Natural killer cell (primary cell): ENCODE results near the gene SLC41A3. TPM values are rescaled to one million over a fixed set of nuclear protein-coding genes. Genes with fewer than 3 reads are reported as not detected.

Experiments used
- ATAC-seq, 3 donors: fragments of 150-1000 bp in 2 of 3; fragments of 200-7000 bp in 1 of 3; cut with Tn5 transposase; 1 replicate in 1 of 3; 2 replicates in 2 of 3; pipeline ENCODE4 v1.10.0; 2021; ENCODE audit warnings: mild to moderate bottlenecking in 2 of 3, moderate library complexity in 2 of 3
- DNase-seq, 2 donors: peaks; one replicate each; pipeline versions ENCODE4 v3.0.0 to v3.0.0-alpha.2; 2013 to 2021; ENCODE audit warnings: mixed read lengths in 1 of 2
- H3K27ac ChIP-seq: one replicate; pipeline ENCODE4 v1.5.1; 2013; ENCODE audit warnings: mild to moderate bottlenecking, low read length
- H3K27me3 ChIP-seq: one replicate; pipeline ENCODE4 v1.6.1; 2013; ENCODE audit warnings: low read length; ENCODE audit not compliant: control insufficient read depth, insufficient read depth
- H3K36me3 ChIP-seq: one replicate; pipeline ENCODE4 v1.6.1; 2013; ENCODE audit warnings: low read length; ENCODE audit not compliant: control insufficient read depth, insufficient read depth
- H3K4me1 ChIP-seq: one replicate; pipeline ENCODE4 v1.6.1; 2013; ENCODE audit warnings: low read length; ENCODE audit not compliant: control insufficient read depth, insufficient read depth
- H3K4me3 ChIP-seq: one replicate; pipeline ENCODE4 v1.5.1; 2013; ENCODE audit warnings: low read length
- H3K9me3 ChIP-seq: one replicate; pipeline ENCODE4 v1.6.1; 2013; ENCODE audit warnings: low read length; ENCODE audit not compliant: control insufficient read depth, insufficient read depth
- H3K27ac Mint-ChIP-seq, 2 donors: one replicate each; pipeline ENCODE4 v1.8.0; 2022; ENCODE audit warnings: mild to moderate bottlenecking in 2 of 2, mixed read lengths in 2 of 2, moderate library complexity in 1 of 2
- H3K27me3 Mint-ChIP-seq, 2 donors: one replicate each; pipeline ENCODE4 v1.8.0; 2022; ENCODE audit warnings: low read depth in 2 of 2, mixed read lengths in 2 of 2
- H3K36me3 Mint-ChIP-seq: one replicate; pipeline ENCODE4 v1.8.0; 2022; ENCODE audit warnings: mixed read lengths
- H3K4me1 Mint-ChIP-seq, 2 donors: one replicate each; pipeline ENCODE4 v1.8.0; 2022; ENCODE audit warnings: mixed read lengths in 2 of 2
- H3K4me3 Mint-ChIP-seq: one replicate; pipeline ENCODE4 v1.8.0; 2022; ENCODE audit warnings: mild to moderate bottlenecking, moderate library complexity, mixed read lengths
- H3K9me3 Mint-ChIP-seq, 2 donors: one replicate each; pipeline ENCODE4 v1.8.0; 2022; ENCODE audit warnings: mixed read lengths in 2 of 2
- WGBS: methylation state at CpG from one replicate; pipeline ENCODE4 v1.1.7; 2013; ENCODE audit warnings: missing lambda C conversion rate; ENCODE audit not compliant: insufficient coverage; 5-methylcytosine and 5-hydroxymethylcytosine counted together
- intact Hi-C: fragments of 100-400 bp; cut with micrococcal nuclease; formaldehyde crosslinking; loops from one replicate; pipeline ENCODE4 v1.14.2; 2022
- total RNA-seq, 4 donors: library from RNA; stranded (reverse); fragments of 120-200 nt in 1 of 4; gene quantifications; one replicate each; pipeline versions ENCODE4 v1.2.3 to v1.2.4, GENCODE V29; 2013 to 2022
- TF ChIP-seq, protein P1 (sequence below): fragments of 200-600 bp; IDR thresholded peaks from one replicate; pipeline ENCODE4 v1.8.0; 2022; ENCODE audit warnings: antibody characterized with exemption

Gene SLC41A3
- total RNA-seq, 3 donors from 2014 or later (not counting 1 experiment from before 2014, with no cell fraction given) = 24.2 to 29.6 (median 27.1) TPM

DNA sequence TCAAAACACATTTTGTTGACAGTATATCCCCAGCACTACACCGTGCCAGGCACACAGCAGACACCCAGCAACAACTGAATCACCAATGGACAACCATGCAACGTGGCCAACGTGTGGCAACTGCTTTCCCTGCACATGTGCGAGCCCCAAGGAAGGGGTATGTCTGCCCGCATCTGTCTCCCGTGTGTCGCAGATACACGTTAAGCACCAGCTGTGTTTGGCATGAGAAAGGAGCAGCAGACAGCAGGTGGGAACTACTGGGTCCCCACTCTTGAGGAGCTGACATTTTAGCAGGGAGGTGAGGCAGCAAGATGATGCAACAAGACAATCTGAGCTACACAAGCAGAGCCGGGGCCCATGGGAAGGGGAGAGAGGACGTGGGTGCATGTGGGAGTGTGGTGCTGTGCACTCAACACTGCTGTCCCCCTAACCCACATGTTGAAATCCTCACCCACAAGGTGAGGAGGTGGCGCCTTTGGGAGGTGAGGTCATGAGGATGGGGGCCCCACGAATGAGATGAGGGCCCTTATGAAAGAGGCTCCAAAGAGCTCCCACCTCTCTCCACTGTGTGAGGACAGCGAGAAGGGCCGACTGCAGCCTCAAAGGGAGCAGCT, 58.7 kb downstream of the SLC41A3 start:
- ATAC-seq (no peak), DNase-seq (no peak)
- no peak overlapping the region for H3K27ac ChIP-seq
- WGBS = 90% methylated on average over 11 of the region's 14 CpGs
- TF ChIP-seq, protein P1, sequence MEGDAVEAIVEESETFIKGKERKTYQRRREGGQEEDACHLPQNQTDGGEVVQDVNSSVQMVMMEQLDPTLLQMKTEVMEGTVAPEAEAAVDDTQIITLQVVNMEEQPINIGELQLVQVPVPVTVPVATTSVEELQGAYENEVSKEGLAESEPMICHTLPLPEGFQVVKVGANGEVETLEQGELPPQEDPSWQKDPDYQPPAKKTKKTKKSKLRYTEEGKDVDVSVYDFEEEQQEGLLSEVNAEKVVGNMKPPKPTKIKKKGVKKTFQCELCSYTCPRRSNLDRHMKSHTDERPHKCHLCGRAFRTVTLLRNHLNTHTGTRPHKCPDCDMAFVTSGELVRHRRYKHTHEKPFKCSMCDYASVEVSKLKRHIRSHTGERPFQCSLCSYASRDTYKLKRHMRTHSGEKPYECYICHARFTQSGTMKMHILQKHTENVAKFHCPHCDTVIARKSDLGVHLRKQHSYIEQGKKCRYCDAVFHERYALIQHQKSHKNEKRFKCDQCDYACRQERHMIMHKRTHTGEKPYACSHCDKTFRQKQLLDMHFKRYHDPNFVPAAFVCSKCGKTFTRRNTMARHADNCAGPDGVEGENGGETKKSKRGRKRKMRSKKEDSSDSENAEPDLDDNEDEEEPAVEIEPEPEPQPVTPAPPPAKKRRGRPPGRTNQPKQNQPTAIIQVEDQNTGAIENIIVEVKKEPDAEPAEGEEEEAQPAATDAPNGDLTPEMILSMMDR = no peak
- no peaks in the 10 kb centered on the region for H3K27me3 ChIP-seq
- Mint-ChIP-seq H3K9me3 (peaks cover 2 to 4% of the 10 kb centered on the region in 2 donors), H3K27me3 (no peaks in the 10 kb centered on the region), H3K36me3 (peaks cover 11% of the 10 kb centered on the region), H3K4me1 (peaks cover 16 to 25% of the 10 kb centered on the region in 2 donors), H3K27ac (peak overlapping the region; percentile 62 to 75), H3K4me3 (no peak overlapping the region)
- H3K4me3 ChIP-seq = no peak overlapping the region
- intact Hi-C loops = no loop called here
- peaks cover 17% of the 10 kb centered on the region for H3K4me1 ChIP-seq
- H3K36me3 ChIP-seq = no peaks in the 10 kb centered on the region
- peaks cover 9% of the 10 kb centered on the region for H3K9me3 ChIP-seq

DNA sequence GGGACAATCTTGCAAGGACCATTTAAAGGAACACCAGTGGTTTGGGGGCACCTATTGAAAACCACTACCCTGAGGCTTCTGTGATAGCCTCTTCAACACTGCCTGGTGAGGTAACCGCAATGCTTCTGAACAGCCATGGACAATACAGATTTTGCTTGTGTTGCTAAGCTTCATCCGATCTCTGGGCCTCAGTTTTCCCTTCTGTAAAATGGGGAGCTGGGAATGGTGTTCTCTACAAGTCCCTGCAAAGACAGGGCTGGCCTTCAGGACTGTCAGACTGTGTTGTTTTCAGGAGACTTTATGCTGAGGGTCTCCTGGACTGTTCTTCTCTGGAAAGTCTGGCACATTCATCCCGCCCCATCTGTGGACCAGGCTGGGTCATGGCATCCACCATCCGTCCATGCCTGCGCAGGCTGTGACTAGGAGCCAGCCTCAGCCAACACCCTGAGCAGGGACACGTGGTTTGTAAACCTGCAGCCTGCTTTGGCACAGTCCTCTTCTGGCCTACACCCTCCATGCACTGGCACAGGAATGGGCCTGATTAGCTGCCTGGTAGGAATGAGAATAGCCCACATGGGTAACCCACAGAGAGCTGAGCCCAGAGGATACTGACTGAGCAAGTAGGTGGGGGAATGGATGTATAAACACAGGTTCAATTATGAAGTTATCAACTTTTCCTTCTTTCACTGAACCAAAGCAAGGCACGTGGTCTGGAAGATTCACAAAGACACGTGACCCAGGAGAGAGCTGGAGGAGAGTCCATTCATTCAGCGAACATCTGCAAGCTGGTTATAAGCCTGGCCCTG, 59.7 kb downstream of the SLC41A3 start:
- H3K36me3 Mint-ChIP-seq = peaks cover 11% of the 10 kb centered on the region
- Histone ChIP-seq H3K36me3 (no peaks in the 10 kb centered on the region), H3K27me3 (no peaks in the 10 kb centered on the region), H3K4me1 (peaks cover 17% of the 10 kb centered on the region), H3K9me3 (peaks cover 9% of the 10 kb centered on the region), H3K4me3 (no peak overlapping the region), H3K27ac (no peak overlapping the region)
- ATAC-seq = no peak
- 94% methylated on average over 9 of the region's 9 CpGs for WGBS
- intact Hi-C loops = no loop called here
- H3K4me1 Mint-ChIP-seq = peaks cover 16 to 25% of the 10 kb centered on the region in 2 donors
- H3K27me3 Mint-ChIP-seq = no peaks in the 10 kb centered on the region
- DNase-seq = no peak
- H3K27ac Mint-ChIP-seq = peak overlapping the region in 1 of 2 donors; percentile 75
- TF ChIP-seq, protein P1 = no peak
- peaks cover 2 to 4% of the 10 kb centered on the region in 2 donors for H3K9me3 Mint-ChIP-seq
- H3K4me3 Mint-ChIP-seq = no peak overlapping the region

DNA sequence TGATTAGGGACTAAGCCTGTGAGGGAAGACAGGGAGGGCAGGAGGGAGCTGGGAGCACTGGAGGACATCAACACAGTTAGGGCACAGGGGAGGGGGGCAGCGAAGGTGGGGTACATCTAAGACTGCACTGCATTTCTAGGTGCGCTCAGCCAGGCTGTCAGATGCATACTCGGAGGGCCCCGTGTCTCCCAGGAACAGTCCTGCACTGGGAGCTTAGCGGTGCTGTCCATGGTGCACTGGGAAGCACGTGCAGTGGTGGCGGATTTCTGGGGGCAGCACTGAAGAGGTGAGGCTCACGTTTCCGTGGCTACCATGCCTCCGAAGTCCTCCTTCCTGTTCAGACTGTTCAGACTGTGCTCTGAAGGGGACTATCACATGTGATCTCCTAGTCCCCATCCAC, 60.5 kb downstream of the SLC41A3 start:
- H3K4me1 ChIP-seq = peaks cover 17% of the 10 kb centered on the region
- no peaks in the 10 kb centered on the region for H3K27me3 ChIP-seq
- peaks cover 6% of the 10 kb centered on the region for H3K9me3 ChIP-seq
- Mint-ChIP-seq H3K9me3 (peaks cover 2 to 4% of the 10 kb centered on the region in 2 donors), H3K4me1 (peaks cover 16 to 25% of the 10 kb centered on the region in 2 donors), H3K4me3 (no peak overlapping the region), H3K36me3 (peaks cover 11% of the 10 kb centered on the region), H3K27ac (no peak overlapping the region), H3K27me3 (no peaks in the 10 kb centered on the region)
- no peak for DNase-seq
- H3K4me3 ChIP-seq = no peak overlapping the region
- H3K36me3 ChIP-seq = no peaks in the 10 kb centered on the region
- no peak for ATAC-seq
- WGBS = 93% methylated on average over 10 of the region's 10 CpGs
- H3K27ac ChIP-seq = no peak overlapping the region
- intact Hi-C loops = no loop called here
- TF ChIP-seq, protein P1 = no peak
